Measurements from ENCODE around the gene MKLN1.

MKLN1 gene

DNA sequence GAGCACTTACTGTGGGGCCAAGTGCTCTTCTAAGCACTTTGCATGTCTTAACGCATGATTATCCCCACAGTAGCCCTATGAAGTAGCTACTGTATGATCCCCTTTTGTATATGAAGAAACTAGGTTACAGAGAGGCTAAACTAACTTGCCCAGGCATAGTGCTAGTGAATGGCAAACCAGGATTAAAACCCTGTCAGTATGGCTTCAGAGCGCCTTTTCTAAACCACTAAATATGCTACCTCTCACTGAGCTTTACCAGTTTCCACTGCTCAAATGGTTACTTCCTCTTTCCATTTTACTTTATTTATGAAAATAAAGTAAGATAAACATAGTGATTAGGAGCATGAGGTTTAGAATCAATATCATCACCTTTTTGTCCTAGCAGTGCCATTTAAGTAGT lies 155.1 kb downstream of the MKLN1 start:
- DNase-seq (ENCODE audit: low spot score): peak; percentile 13
- TF ChIP-seq, protein P1, sequence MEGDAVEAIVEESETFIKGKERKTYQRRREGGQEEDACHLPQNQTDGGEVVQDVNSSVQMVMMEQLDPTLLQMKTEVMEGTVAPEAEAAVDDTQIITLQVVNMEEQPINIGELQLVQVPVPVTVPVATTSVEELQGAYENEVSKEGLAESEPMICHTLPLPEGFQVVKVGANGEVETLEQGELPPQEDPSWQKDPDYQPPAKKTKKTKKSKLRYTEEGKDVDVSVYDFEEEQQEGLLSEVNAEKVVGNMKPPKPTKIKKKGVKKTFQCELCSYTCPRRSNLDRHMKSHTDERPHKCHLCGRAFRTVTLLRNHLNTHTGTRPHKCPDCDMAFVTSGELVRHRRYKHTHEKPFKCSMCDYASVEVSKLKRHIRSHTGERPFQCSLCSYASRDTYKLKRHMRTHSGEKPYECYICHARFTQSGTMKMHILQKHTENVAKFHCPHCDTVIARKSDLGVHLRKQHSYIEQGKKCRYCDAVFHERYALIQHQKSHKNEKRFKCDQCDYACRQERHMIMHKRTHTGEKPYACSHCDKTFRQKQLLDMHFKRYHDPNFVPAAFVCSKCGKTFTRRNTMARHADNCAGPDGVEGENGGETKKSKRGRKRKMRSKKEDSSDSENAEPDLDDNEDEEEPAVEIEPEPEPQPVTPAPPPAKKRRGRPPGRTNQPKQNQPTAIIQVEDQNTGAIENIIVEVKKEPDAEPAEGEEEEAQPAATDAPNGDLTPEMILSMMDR (IDR thresholded peaks at IDR 0.05; ENCODE audit: extremely low read depth, missing control alignments): no peak

DNA sequence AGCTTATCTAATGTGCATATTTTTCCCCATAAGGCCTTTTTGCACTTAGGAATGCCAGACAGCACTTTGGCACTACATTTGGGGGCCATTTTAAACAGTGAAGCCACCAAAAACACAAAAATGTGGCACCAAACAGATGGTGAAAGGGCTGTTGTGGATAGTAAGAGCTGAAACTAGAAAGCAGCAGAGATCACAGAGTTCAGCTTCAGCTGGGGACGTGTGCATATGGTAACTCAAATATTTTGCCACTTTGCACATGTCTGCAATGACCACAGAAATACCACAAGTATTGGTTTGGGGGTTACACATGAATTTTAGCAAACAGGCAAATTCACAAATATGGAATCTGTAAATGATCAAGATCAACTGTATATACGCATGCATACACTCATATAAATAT lies 155.9 kb downstream of the MKLN1 start:
- DNase-seq (ENCODE audit: low spot score): no peak
- TF ChIP-seq, protein P1 (IDR thresholded peaks at IDR 0.05; ENCODE audit: extremely low read depth, missing control alignments): no peak

DNA sequence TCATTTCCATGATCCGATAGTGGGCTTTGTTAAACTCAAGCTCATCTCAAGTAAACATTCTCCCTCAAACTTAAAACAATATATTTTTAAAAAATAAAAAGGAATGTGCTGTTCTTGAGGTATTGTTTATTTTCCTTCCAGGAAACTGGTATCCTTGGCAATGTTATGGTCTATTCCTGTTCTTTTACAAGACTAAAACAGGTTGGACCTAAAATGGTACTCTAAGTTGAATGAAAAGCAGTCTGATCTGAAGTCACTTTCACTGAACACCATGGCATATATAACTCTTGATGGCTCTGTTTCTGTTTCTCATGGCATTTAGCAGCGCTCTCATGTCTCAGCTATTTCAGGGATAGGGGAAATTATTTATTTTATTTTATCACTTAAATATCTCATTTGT lies 158.7 kb downstream of the MKLN1 start:
- TF ChIP-seq, protein P1 (IDR thresholded peaks at IDR 0.05; ENCODE audit: extremely low read depth, missing control alignments): no peak
- DNase-seq (ENCODE audit: low spot score): no peak

DNA sequence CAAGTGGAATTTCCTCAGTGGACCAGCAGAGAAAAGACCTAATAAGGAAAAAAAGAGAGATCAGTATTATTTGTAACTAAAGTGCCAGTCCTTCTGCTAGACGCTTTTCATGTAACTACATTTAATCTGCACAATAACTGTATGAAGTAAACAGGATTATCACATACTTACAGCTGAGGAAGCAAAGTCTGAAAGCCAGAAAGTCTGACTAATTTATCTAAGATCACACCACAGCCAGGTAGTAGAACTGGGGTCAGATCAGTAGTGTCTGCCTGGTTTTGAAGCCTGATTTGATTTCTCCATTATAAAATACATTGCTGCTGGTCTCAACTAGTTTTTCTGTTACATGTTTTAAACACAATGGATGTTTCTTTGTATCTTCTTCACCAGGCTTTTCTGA lies 159.5 kb downstream of the MKLN1 start:
- DNase-seq (ENCODE audit: low spot score): no peak
- TF ChIP-seq, protein P1 (IDR thresholded peaks at IDR 0.05; ENCODE audit: extremely low read depth, missing control alignments): no peak

DNA sequence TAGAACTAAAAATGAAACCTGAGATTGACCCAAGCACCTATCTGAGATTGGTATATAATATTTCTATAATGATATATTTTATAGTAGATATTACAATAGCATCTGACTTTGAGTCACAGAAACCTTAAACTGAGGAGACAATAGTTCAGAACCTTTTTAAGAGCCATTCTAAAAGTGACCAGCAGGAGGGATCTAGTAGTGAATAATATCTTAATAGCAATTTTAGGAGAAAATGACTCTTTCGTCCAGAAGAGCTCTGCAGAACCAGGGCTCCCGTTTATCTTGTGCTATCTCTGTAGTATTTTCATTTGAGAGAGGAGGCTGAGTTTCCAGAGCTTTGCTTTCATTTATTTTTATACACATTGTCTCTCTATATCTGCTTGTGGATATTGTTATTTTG lies 160.7 kb downstream of the MKLN1 start:
- TF ChIP-seq, protein P1 (IDR thresholded peaks at IDR 0.05; ENCODE audit: extremely low read depth, missing control alignments): no peak
- no peak for DNase-seq (ENCODE audit: low spot score)

DNA sequence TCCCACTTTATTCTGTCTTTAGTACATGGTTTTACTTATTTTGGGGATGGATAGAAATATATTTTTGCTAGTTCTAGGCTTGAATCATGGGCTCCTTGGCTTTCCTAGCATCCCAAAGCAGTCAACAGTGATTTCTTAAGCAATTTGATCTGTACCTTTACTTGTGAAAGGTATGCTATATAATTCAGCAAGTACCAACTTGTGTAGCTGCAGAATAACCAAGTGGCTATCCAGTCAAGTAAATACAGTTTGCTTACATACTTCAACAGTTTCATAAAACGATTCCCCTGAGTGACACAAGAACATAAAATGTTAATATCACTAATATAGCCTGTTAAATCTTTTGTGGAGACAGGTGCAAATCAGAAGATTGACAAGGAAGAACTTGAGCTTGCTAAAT lies 161.5 kb downstream of the MKLN1 start:
- TF ChIP-seq, protein P1 (IDR thresholded peaks at IDR 0.05; ENCODE audit: extremely low read depth, missing control alignments): no peak
- DNase-seq (ENCODE audit: low spot score): no peak

DNA sequence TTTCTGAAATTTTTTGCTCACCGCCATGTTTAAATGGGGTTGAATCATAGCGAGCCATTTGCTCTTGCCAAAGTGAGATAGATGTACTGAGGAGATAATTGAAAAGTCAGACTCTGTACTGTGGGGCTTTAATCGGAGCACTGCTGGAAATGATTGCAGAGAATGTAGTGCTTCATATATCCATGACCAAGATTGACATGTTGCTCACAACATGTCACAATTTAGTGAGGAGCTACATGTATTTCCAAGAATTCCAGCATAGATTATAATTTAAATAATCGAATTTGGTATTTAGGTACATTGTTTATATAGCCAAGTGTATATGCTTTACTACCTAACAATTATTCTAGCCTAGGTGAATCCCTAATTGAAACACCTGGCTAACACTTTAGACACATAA lies 162.2 kb downstream of the MKLN1 start:
- DNase-seq (ENCODE audit: low spot score): no peak
- TF ChIP-seq, protein P1 (IDR thresholded peaks at IDR 0.05; ENCODE audit: extremely low read depth, missing control alignments): no peak
